Inferior parietal cortex (tissue), 1 donor: ENCODE data around the gene ALG2.

Experiments used
- DNase-seq: peaks from one replicate; pipeline ENCODE4 v3.0.0-alpha.2; 2016; ENCODE audit errors: extremely low spot score

The ALG2 gene

GRCh38 chr9:99221621-99222415 is at the start of gene ALG2, which contains the start of gene SEC61B:
Gene ALG2, minus strand, starts transcription at chr9:99221942. Its CDS starts 48 bp downstream, at chr9:99221894.
Gene SEC61B, plus strand, starts transcription at chr9:99222282. Its CDS starts 82 bp downstream, at chr9:99222364.
- DNase-seq: peak; percentile 92

GRCh38 chr9:99270491-99270890 is 48.7 kb upstream of the ALG2 start:
- DNase-seq: no peak

- DNase-seq: no peak
Measured at GRCh38 chr9:99269416-99269815, 47.7 kb upstream of the ALG2 start.

- DNase-seq: peak; percentile 83
Measured at GRCh38 chr9:99266255-99267023, 44.7 kb upstream of the ALG2 start.

GRCh38 chr9:99265691-99266090 is 43.9 kb upstream of the ALG2 start:
- DNase-seq: no peak

GRCh38 chr9:99264070-99264680 is 42.4 kb upstream of the ALG2 start:
- DNase-seq: no peak

GRCh38 chr9:99262949-99263418 is 41.2 kb upstream of the ALG2 start:
- no peak for DNase-seq

- DNase-seq: no peak
Measured at GRCh38 chr9:99261923-99262322, 40.2 kb upstream of the ALG2 start.

GRCh38 chr9:99259231-99259918 is 37.6 kb upstream of the ALG2 start:
- peak; percentile 73 for DNase-seq

GRCh38 chr9:99257723-99258389 is 36.1 kb upstream of the ALG2 start:
- DNase-seq: no peak

GRCh38 chr9:99255651-99256050 is 33.9 kb upstream of the ALG2 start:
- DNase-seq: no peak

GRCh38 chr9:99253772-99254431 is 32.2 kb upstream of the ALG2 start:
- peak; percentile 58 for DNase-seq

- no peak for DNase-seq
Measured at GRCh38 chr9:99253134-99253533, 31.4 kb upstream of the ALG2 start.

- no peak for DNase-seq
Measured at GRCh38 chr9:99251157-99251556, 29.4 kb upstream of the ALG2 start.

GRCh38 chr9:99249619-99250018 is 27.9 kb upstream of the ALG2 start:
- no peak for DNase-seq

- DNase-seq: no peak
Measured at GRCh38 chr9:99244344-99245260, 22.9 kb upstream of the ALG2 start.

- no peak for DNase-seq
Measured at GRCh38 chr9:99241106-99241505, 19.4 kb upstream of the ALG2 start.

GRCh38 chr9:99239341-99240060 is 17.8 kb upstream of the ALG2 start:
- DNase-seq: no peak

- no peak for DNase-seq
Measured at GRCh38 chr9:99238331-99238730, 16.6 kb upstream of the ALG2 start.
